Glomerular endothelial cell (primary cell): ENCODE results near the gene FRMD4B. TPM values are rescaled to one million over a fixed set of nuclear protein-coding genes. Genes with fewer than 3 reads are reported as not detected.
"Not testable (repeated sequence)": the region's sequence is repeated elsewhere in the genome, so short reads cannot be mapped to it uniquely, and the experiment has no call there.

Source experiments
- DNase-seq: peaks from one replicate; pipeline ENCODE4 v3.0.0-alpha.2; 2011; ENCODE audit warnings: low read depth, low spot score; ENCODE audit errors: extremely low read depth
- total RNA-seq: library from RNA; depleted of rRNA; stranded (reverse); fragments of >200 nt; gene quantifications from 2 replicates; pipeline ENCODE4 v1.2.3, GENCODE V29; 2015

The FRMD4B gene
- total RNA-seq, 1 donor from 2014 or later: 87.6 TPM

GRCh38 chr3:69325151-69325550 lies 60.7 kb downstream of the FRMD4B start:
- no peak for DNase-seq

GRCh38 chr3:69324362-69325025 lies 61.4 kb downstream of the FRMD4B start:
- no peak for DNase-seq

- DNase-seq: no peak
These were observed 61.9 kb downstream of the FRMD4B start for GRCh38 chr3:69323941-69324340.

- not testable (repeated sequence) for DNase-seq
These were observed 63.4 kb downstream of the FRMD4B start for GRCh38 chr3:69322512-69322911.

GRCh38 chr3:69322158-69322509 lies 63.8 kb downstream of the FRMD4B start:
- no peak for DNase-seq

- no peak for DNase-seq
These were observed 64.4 kb downstream of the FRMD4B start for GRCh38 chr3:69321301-69322157.

GRCh38 chr3:69320871-69321271 lies 65.0 kb downstream of the FRMD4B start:
- no peak for DNase-seq

- DNase-seq: no peak
These were observed 66.2 kb downstream of the FRMD4B start for GRCh38 chr3:69319652-69320051.

GRCh38 chr3:69318410-69318809 lies 67.5 kb downstream of the FRMD4B start:
- no peak for DNase-seq

- no peak for DNase-seq
These were observed 72.6 kb downstream of the FRMD4B start for GRCh38 chr3:69313251-69313650.

GRCh38 chr3:69309814-69310213 lies 76.1 kb downstream of the FRMD4B start:
- DNase-seq: no peak

GRCh38 chr3:69306239-69307185 lies 79.4 kb downstream of the FRMD4B start:
- no peak for DNase-seq

GRCh38 chr3:69305011-69305410 lies 80.9 kb downstream of the FRMD4B start:
- no peak for DNase-seq

GRCh38 chr3:69304396-69304795 lies 81.5 kb downstream of the FRMD4B start:
- DNase-seq: no peak

- DNase-seq: no peak
These were observed 85.6 kb downstream of the FRMD4B start for GRCh38 chr3:69300296-69300695.

GRCh38 chr3:69299344-69299743 lies 86.5 kb downstream of the FRMD4B start:
- DNase-seq: no peak

- no peak for DNase-seq
These were observed 88.4 kb downstream of the FRMD4B start for GRCh38 chr3:69297501-69297900.

- no peak for DNase-seq
These were observed 88.9 kb downstream of the FRMD4B start for GRCh38 chr3:69296995-69297394.

- no peak for DNase-seq
These were observed 91.7 kb downstream of the FRMD4B start for GRCh38 chr3:69294014-69294766.

- no peak for DNase-seq
These were observed 92.8 kb downstream of the FRMD4B start for GRCh38 chr3:69292959-69293574.
